ENCODE data around the gene PRR7.

The PRR7 gene

GRCh38 chr5:177486256-177486655 lies 39.6 kb downstream of the PRR7 start:
- DNase-seq, result no peak

GRCh38 chr5:177487144-177487543 lies 40.5 kb downstream of the PRR7 start:
- DNase-seq, result no peak

DNA sequence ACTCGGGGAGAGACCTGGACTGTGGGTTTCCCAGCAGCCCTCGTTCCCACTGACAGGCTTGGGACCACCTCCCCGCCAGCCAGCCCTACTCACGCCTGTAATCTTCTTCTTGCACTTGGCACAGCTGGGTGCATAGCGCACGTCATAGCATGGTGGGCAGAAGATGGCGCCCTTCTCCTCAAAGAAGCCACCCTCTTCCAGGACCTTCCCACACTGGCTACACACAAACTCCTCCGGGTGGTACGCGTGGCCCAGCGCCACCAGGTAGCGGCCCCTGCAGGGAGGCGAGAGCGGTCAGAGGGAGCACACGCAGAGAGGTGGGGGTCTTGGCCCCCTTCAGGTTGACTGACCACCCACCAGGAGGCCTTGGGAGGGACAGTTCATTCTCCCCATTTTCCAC lies 41.4 kb downstream of the PRR7 start:
- DNase-seq, result no peak

GRCh38 chr5:177489119-177489716 lies 42.6 kb downstream of the PRR7 start:
- DNase-seq, result no peak

DNA sequence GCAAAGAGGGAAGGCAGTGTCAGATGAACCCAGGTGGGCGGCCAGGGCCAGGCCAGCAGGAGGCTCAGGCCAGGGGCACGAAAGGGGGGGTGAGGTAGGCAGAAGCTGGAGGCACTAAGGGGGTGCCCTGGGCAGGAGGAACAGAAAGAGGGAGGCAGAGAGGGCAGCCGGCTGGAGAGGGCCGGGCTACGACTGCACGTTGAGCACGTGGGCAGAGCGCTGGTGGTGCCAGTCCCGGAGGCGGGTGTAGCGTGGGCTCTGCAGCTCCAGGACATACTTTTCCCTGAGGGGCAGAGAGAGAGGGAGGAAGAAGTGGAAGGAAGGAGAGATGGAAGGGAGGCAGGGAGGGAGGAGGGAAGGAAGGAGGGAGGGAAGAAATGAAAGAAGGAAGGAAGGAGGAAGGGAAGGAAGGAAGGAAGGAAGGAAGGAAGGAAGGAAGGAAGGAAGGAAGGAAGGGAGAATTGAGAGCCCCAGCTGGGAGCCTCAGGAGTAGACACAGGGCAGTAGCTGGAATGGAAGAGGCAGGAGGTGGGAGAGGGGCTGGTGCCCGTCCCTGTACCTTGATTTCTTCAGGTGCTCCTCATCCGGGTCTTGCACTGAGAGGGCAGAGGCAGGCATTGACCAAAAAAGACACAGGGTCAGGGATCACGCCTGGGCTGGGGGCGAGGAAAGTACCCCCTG lies 43.8 kb downstream of the PRR7 start:
- no peak for DNase-seq

GRCh38 chr5:177490992-177491391 lies 44.4 kb downstream of the PRR7 start:
- DNase-seq, result no peak

- no peak for DNase-seq
Measured at GRCh38 chr5:177491429-177491945, 44.9 kb downstream of the PRR7 start.

DNA sequence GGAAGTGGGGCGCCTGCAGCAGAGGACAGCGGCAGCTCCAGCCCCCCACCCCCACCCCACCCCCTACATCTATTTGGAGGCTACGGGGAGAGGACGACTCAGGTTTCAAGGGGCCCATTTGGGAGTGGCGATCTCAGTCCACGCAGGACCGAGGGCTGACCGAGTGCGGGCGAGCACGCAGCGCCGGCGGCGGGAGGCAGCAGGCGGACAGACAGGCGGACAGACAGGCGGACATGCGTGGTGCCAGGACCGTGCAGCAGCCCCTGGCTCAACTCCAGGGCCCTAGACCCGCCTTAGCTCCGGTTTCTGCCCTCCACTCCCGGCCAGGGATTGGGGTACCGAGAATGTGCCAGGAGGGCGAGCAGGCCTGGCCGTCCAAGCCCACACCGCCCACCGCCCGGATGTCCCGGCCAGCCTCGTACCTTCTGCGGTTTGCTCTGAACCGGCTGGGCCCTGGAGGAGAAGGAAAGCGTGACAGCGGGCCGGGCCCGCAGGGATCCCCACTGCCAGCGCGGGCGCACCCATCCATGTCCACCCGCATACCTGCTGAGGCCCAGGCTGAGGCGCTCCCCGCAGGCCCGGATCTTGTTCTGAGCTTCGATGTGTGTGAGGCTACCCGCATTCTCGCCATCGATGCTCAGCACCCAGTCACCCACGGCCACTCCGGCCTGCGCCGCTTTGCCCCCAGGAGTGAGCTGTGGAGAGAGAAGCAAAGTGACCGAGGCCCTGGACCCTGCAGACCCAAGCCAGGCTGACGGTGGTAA lies 45.6 kb downstream of the PRR7 start:
- DNase-seq, result no peak

- DNase-seq, result no peak
Measured at GRCh38 chr5:177492841-177493240, 46.2 kb downstream of the PRR7 start.

DNA sequence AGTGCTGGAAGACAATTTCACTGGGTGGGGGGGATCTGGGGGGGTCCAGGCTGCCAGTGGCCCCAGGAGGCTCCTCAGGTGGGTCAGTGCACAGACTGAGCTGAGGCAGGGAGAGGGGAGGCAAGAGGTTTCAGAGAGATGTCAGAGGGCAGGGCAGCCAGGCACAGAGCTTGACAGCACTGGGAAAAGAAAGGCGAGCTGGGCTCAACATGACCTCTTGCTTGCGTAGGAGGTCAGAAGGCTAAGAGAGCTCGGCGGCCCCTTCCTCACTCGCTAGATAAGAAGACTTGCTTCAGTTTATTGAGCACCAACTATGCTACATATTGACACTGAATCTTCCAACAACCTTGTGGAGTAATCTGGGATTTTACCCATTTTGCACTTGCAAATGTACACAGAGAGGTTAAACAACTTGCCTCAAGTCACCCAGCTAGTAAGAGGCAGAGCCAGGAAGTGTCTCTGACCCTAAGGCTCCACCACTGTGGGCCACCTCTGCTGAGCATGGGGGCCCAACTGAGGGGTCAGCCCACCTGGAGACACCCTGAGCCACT lies 47.3 kb downstream of the PRR7 start:
- DNase-seq, result no peak

DNA sequence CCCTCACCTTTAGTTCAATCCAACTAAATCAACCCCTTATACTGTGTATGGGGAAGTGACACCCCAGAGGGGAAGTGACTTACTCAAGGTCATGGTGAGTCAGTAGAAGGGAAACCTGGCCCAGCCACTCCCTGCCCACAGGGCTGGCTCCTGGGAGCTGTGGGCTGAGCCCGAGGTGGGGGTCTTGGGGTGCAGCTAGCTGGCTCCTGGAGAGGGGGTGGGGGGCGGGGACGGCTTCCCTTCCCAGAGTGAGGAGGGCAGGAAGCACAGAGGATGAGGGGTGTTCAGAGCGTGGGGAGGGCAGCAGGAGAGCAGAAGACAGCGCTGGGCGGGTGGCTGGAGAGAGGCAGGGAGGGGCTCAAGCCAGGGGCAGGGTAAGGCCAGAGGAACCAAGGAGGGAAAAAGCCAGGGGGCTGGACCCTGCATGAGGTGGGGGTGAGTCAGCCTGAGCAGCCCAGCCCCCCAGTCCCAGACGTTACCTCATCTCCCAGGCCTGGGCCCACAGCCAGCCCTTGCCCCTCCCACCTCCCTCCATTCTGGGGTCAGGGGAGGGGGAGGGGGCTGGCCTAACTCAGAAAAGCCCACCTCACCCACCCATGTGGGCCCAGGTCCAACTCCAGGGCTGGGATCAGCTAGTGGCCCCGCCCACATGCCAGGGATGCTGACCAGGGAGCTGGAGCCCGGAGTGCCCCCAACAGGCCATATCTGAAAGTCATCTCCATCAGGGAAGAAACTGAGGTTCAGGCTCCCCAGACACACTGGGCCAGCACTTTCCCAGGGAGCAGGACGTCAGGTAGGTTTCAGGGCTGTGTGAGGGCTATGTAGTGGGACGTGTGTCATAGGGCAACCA lies 48.0 kb downstream of the PRR7 start:
- peak; percentile 89 for DNase-seq

- peak; percentile 49 for DNase-seq
Measured at GRCh38 chr5:177495243-177496060, 48.8 kb downstream of the PRR7 start.

DNA sequence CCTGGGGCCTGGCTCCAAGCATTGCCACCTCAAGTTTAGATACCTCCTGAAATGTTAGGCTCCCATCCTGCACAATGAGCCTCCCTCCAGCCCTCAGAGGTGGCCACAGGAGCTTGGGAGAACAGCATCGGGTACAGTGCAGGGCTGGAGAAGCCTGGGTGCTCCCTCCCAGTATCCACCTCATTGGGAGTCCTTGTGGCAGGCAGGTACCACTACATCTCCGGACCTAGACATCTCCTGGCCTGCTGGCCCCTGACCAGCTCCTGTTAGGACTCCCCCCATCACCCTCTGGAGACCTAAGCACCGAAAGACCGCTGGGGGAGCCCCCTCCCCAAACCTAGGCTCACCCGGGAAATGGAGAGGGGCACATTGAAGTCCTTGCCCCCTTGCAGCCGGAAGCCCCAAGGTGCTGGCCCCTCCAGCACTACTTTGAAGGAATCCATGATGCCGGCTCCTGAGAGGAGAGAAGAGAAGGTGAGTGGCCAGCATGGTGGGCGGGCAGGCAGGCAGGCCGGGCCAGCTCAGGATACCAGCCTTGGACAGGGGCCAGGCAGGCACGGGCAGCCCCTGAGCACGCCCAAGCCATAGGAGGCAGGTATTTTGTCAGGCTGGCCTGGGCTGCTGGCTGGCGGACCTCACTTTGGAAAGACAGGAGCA lies 49.6 kb downstream of the PRR7 start:
- DNase-seq, result no peak

GRCh38 chr5:177496727-177497291 lies 50.2 kb downstream of the PRR7 start:
- peak; percentile 83 for DNase-seq

DNA sequence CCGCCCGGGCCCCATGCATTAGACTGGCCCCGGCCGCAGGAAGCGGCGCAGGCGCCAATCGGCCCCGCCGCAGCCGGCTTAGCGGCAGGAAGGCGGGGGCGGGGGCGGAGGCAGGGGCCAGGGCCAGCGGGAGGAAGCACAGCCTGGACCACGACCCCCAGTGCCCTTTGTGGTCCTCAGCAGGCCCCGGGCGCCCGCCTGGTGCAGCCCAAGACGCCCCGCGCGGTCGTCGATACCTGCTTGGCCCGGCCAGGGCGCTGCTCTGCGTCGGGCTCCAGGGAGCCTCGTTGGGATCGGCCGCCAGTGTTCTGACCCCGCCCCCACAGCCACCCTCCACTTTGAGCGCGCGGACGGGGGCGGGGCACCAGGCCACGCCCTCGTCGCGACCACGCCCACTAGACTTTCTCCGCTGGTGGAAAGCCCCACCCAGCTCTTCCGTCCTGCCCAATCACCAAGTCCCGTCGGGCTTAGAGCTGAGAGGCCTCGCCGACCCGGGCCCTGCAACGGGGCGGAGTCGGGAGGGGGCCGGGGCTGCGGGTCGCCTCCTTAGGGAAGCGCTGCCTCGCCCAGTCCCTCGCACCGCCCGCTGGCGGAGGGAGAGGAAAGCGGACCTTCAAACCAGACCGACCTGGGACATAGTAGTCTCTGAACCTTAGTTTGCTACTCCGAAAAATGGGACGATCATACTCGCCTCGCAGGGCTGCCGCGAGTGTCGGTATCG lies 50.8 kb downstream of the PRR7 start, which contains the start of gene PDLIM7:
TSS of gene PDLIM7 (minus strand) at position 313 of the 721 bp plus-strand sequence. CDS start 1,092 bp downstream, outside the sequence.
- peak; percentile 94 for DNase-seq

DNA sequence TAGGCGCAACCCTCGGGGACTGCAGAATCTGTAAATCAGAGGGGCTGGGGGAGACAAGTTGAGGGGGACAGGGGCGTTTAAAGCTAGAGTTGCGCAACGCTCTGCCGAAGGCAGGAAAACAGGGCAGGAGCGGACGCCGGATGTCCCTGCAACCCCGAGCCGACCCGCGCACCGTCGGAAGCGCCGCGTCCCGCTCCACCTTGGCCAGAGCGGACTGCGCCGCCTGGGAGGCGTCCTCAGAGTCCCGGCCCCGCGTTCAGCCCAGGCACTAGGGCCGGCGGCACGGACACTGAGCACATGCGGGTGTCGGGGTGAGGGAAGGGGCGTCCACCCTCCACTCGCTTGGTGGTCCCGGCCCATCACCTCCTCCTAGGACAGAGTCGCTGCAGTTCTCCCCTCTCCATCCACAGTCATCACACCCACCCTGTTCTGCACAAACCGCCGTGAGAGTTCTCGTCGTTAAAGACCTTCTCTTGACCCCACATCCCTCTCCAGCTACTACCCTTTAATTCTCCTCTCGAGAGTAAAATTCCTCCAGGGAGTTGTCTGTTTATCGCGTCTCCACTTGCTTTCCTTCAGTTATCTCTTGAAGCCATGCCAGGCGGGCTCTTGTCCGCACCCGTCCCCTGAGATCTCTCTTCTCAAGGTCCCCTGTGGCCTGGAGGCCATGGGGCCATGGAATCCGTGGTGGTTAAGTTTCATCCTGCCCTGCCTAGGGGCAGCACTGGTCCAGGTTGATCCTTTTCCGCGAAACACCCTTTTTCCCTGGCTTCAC lies 51.6 kb downstream of the PRR7 start:
- no peak for DNase-seq

DNA sequence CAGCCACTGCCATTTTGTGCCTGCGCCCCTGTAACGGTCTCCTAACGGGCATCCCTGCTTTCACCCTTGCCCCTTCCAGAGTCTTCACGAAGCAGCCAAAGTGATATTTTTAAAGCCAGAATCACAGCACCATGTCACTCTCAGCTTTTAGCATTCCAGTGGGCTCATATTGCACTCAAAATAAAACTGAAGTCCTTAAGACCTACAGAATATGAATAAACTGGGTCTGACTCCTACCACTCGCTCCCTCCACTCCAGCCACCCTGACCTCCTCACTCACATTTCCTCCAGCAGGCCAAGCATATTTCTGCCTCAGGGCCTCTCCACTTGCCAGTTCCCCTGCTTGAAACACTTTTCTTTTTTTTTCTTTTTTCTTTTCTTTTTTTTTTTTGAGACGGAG lies 53.2 kb downstream of the PRR7 start:
- no peak for DNase-seq

GRCh38 chr5:177500685-177501522 lies 54.3 kb downstream of the PRR7 start:
- peak; percentile 54 for DNase-seq
